HepG2 (cell line): ENCODE results near the gene TLE1. TPM values are rescaled to one million over a fixed set of nuclear protein-coding genes. Genes with fewer than 3 reads are reported as not detected.

Source experiments
- CCAR2 ChIP-seq: fragments of 200-400 bp; formaldehyde crosslinking; optimal IDR thresholded peaks from 2 replicates; pipeline ENCODE3; 2018; ENCODE audit warnings: low read depth, mild to moderate bottlenecking, low read length, moderate library complexity
- MEIS2 ChIP-seq: sonication (generic); formaldehyde crosslinking; IDR thresholded peaks from 2 replicates; pipeline ENCODE4 v1.9.0; 2021; ENCODE audit warnings: mild to moderate bottlenecking, missing genetic modification reagents
- NKX3-1 ChIP-seq: sonication (generic); formaldehyde crosslinking; IDR thresholded peaks from 2 replicates; pipeline ENCODE4 v1.5.0; 2020; ENCODE audit warnings: missing genetic modification reagents
- PCBP1 ChIP-seq: fragments of 200-400 bp; formaldehyde crosslinking; IDR thresholded peaks from 2 replicates; pipeline ENCODE4 v1.6.1; 2017; ENCODE audit warnings: mild to moderate bottlenecking, low read depth, low read length, borderline replicate concordance
- THAP9 ChIP-seq: sonication (generic); formaldehyde crosslinking; IDR thresholded peaks from 2 replicates; pipeline ENCODE4; 2020; ENCODE audit warnings: missing genetic modification reagents, mild to moderate bottlenecking, borderline replicate concordance
- ZNF260 ChIP-seq: sonication (generic); formaldehyde crosslinking; IDR thresholded peaks from 2 replicates; pipeline ENCODE4 v1.4.0; 2020; ENCODE audit warnings: missing genetic modification reagents, low read depth, mild to moderate bottlenecking, borderline replicate concordance
- ZNF264 ChIP-seq: sonication (generic); formaldehyde crosslinking; IDR thresholded peaks from 2 replicates; pipeline ENCODE4 v1.4.0; 2020; ENCODE audit warnings: missing genetic modification reagents
- ZSCAN20 ChIP-seq: sonication (generic); formaldehyde crosslinking; IDR thresholded peaks from 2 replicates; pipeline ENCODE4 v1.4.0; 2020; ENCODE audit warnings: missing genetic modification reagents, mild to moderate bottlenecking, borderline replicate concordance
- polyA plus RNA-seq, 8 experiments: library from polyadenylated mRNA; depleted of rRNA in 3 of 8; stranded (reverse) in 7 of 8; unstranded in 1 of 8; fragments of >200 nt; fragmentation: Illumina TruSeq in 4 of 8; extraction: Trizol in 4 of 8; gene quantifications; 2 replicates each; pipeline versions ENCODE4 v1.2.1 to v1.2.3, GENCODE V29; 2011 to 2016; ENCODE audit warnings: low read depth in 4 of 8, missing spikeins in 1 of 8, mixed read lengths in 1 of 8; ENCODE audit not compliant: insufficient read depth in 1 of 8
- total RNA-seq, 5 experiments: library from RNA; depleted of rRNA; stranded (reverse); fragments of >200 nt; fragmentation: Illumina TruSeq; extraction: Trizol; gene quantifications; 2 replicates each; pipeline ENCODE4 v1.2.3, GENCODE V29; 2016; ENCODE audit warnings: low read depth in 1 of 5
- TF ChIP-seq, protein P1 (sequence below): sonication (generic); formaldehyde crosslinking; IDR thresholded peaks from 2 replicates; pipeline ENCODE4 v1.4.0; 2020; ENCODE audit warnings: mild to moderate bottlenecking, missing genetic modification reagents
- TF ChIP-seq, protein P2 (sequence below): sonication (generic); formaldehyde crosslinking; IDR thresholded peaks from 2 replicates; pipeline ENCODE4 v1.4.0; 2020; ENCODE audit warnings: missing genetic modification reagents
- TF ChIP-seq, protein P3 (sequence below): sonication (generic); formaldehyde crosslinking; IDR thresholded peaks from 2 replicates; pipeline ENCODE4 v1.4.0; 2020; ENCODE audit warnings: missing genetic modification reagents
- TF ChIP-seq, protein P4 (sequence below): sonication (generic); formaldehyde crosslinking; IDR thresholded peaks from 2 replicates; pipeline ENCODE4 v1.4.0; 2020; ENCODE audit warnings: missing genetic modification reagents, borderline replicate concordance

TLE1 gene
- total and polyA plus RNA-seq, 2 of the 13 experiments (the other 11 are each of a cell fraction or from before 2014, with no cell fraction given): 35.9 to 109 TPM

DNA sequence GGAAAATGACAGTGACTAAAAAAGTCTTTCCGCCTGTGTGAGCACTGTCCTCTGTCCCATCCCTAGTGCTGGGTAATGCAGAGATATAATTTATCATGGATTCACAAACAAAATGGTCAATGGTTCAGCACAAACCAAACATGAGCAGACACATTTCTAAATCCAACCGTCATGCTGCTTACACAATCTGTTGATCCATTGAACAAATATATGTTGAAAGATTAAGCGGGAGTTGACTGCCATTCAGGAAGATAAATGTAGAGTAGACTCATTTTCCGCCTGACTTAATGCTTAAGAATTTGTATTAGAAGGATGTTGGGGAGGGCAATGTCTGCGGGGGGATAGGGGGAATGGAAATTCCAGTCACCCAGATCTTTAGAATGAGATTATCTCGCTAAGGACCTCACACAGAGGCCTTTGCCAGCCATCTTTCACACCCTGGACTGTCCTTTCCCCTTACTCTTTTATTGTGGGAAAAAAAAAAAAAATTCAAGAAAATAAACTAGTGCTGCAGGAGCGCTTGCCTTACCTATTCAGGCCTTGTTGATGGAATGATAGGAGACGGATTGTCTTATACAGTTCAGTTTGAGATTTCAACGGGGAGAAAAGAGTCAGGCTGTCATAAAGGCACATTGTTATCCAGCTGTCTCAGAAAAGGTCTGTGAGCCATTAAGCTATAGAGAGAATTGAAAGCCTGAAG is 153.7 kb downstream of the TLE1 start (continued):
- TF ChIP-seq NKX3-1 (CRISPR knock-in tag): no peak; the same call in 1 of the 2 replicates
- TF ChIP-seq, protein P1, sequence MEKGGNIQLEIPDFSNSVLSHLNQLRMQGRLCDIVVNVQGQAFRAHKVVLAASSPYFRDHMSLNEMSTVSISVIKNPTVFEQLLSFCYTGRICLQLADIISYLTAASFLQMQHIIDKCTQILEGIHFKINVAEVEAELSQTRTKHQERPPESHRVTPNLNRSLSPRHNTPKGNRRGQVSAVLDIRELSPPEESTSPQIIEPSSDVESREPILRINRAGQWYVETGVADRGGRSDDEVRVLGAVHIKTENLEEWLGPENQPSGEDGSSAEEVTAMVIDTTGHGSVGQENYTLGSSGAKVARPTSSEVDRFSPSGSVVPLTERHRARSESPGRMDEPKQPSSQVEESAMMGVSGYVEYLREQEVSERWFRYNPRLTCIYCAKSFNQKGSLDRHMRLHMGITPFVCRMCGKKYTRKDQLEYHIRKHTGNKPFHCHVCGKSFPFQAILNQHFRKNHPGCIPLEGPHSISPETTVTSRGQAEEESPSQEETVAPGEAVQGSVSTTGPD (CRISPR knock-in tag): no peak
- TF ChIP-seq, protein P2, sequence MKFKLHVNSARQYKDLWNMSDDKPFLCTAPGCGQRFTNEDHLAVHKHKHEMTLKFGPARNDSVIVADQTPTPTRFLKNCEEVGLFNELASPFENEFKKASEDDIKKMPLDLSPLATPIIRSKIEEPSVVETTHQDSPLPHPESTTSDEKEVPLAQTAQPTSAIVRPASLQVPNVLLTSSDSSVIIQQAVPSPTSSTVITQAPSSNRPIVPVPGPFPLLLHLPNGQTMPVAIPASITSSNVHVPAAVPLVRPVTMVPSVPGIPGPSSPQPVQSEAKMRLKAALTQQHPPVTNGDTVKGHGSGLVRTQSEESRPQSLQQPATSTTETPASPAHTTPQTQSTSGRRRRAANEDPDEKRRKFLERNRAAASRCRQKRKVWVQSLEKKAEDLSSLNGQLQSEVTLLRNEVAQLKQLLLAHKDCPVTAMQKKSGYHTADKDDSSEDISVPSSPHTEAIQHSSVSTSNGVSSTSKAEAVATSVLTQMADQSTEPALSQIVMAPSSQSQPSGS (CRISPR knock-in tag): peak; percentile 97
- TF ChIP-seq THAP9 (CRISPR knock-in tag): no peak
- no peak for TF ChIP-seq ZNF260
- no peak for TF ChIP-seq ZSCAN20 (CRISPR knock-in tag)
- peak; percentile 95 for TF ChIP-seq MEIS2 (CRISPR knock-in tag)
- TF ChIP-seq, protein P3, sequence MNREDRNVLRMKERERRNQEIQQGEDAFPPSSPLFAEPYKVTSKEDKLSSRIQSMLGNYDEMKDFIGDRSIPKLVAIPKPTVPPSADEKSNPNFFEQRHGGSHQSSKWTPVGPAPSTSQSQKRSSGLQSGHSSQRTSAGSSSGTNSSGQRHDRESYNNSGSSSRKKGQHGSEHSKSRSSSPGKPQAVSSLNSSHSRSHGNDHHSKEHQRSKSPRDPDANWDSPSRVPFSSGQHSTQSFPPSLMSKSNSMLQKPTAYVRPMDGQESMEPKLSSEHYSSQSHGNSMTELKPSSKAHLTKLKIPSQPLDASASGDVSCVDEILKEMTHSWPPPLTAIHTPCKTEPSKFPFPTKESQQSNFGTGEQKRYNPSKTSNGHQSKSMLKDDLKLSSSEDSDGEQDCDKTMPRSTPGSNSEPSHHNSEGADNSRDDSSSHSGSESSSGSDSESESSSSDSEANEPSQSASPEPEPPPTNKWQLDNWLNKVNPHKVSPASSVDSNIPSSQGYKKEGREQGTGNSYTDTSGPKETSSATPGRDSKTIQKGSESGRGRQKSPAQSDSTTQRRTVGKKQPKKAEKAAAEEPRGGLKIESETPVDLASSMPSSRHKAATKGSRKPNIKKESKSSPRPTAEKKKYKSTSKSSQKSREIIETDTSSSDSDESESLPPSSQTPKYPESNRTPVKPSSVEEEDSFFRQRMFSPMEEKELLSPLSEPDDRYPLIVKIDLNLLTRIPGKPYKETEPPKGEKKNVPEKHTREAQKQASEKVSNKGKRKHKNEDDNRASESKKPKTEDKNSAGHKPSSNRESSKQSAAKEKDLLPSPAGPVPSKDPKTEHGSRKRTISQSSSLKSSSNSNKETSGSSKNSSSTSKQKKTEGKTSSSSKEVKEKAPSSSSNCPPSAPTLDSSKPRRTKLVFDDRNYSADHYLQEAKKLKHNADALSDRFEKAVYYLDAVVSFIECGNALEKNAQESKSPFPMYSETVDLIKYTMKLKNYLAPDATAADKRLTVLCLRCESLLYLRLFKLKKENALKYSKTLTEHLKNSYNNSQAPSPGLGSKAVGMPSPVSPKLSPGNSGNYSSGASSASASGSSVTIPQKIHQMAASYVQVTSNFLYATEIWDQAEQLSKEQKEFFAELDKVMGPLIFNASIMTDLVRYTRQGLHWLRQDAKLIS (CRISPR knock-in tag): no peak
- no peak for TF ChIP-seq PCBP1
- no peak for TF ChIP-seq CCAR2
- TF ChIP-seq, protein P4, sequence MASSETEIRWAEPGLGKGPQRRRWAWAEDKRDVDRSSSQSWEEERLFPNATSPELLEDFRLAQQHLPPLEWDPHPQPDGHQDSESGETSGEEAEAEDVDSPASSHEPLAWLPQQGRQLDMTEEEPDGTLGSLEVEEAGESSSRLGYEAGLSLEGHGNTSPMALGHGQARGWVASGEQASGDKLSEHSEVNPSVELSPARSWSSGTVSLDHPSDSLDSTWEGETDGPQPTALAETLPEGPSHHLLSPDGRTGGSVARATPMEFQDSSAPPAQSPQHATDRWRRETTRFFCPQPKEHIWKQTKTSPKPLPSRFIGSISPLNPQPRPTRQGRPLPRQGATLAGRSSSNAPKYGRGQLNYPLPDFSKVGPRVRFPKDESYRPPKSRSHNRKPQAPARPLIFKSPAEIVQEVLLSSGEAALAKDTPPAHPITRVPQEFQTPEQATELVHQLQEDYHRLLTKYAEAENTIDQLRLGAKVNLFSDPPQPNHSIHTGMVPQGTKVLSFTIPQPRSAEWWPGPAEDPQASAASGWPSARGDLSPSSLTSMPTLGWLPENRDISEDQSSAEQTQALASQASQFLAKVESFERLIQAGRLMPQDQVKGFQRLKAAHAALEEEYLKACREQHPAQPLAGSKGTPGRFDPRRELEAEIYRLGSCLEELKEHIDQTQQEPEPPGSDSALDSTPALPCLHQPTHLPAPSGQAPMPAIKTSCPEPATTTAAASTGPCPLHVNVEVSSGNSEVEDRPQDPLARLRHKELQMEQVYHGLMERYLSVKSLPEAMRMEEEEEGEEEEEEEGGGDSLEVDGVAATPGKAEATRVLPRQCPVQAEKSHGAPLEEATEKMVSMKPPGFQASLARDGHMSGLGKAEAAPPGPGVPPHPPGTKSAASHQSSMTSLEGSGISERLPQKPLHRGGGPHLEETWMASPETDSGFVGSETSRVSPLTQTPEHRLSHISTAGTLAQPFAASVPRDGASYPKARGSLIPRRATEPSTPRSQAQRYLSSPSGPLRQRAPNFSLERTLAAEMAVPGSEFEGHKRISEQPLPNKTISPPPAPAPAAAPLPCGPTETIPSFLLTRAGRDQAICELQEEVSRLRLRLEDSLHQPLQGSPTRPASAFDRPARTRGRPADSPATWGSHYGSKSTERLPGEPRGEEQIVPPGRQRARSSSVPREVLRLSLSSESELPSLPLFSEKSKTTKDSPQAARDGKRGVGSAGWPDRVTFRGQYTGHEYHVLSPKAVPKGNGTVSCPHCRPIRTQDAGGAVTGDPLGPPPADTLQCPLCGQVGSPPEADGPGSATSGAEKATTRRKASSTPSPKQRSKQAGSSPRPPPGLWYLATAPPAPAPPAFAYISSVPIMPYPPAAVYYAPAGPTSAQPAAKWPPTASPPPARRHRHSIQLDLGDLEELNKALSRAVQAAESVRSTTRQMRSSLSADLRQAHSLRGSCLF (CRISPR knock-in tag): no peak
- TF ChIP-seq ZNF264: no peak
